Transverse colon (tissue), 4 donors: ENCODE results near the gene RARA. TPM values are rescaled to one million over a fixed set of nuclear protein-coding genes. Genes with fewer than 3 reads are reported as not detected.

Source experiments
- DNase-seq: peaks from one replicate; pipeline ENCODE4 v3.0.0-alpha.2; 2019
- H3K27ac ChIP-seq, 4 donors: fragments of 200-600 bp; sonication (generic); 2 replicates each; pipeline ENCODE4 v1.5.1; 2016 to 2018; ENCODE audit warnings: inconsistent platforms in 4 of 4
- H3K27me3 ChIP-seq: fragments of 200-600 bp; sonication (generic); 2 replicates; pipeline ENCODE4 v1.5.1; 2017; ENCODE audit warnings: inconsistent platforms
- H3K36me3 ChIP-seq, 4 donors: fragments of 200-600 bp; sonication (generic); 2 replicates each; pipeline ENCODE4 v1.5.1; 2017 to 2019; ENCODE audit warnings: inconsistent platforms in 4 of 4
- H3K4me1 ChIP-seq, 4 donors: fragments of 200-600 bp; sonication (generic); 2 replicates each; pipeline ENCODE4 v1.5.1; 2017 to 2020; ENCODE audit warnings: inconsistent platforms in 4 of 4
- H3K4me3 ChIP-seq, 4 donors: fragments of 200-600 bp; sonication (generic); 1 replicate in 1 of 4; 2 replicates in 3 of 4; pipeline versions ENCODE4 v1.5.1 to v1.6.1; 2017 to 2019; ENCODE audit warnings: inconsistent platforms in 4 of 4
- H3K9me3 ChIP-seq, 2 donors: fragments of 200-600 bp; sonication (generic); 2 replicates each; pipeline ENCODE4 v1.5.1; 2017 to 2019; ENCODE audit warnings: inconsistent platforms in 2 of 2
- CTCF ChIP-seq, 5 experiments: fragments of 200-600 bp in 3 of 5; fragments of 450-650 bp in 2 of 5; sonication (generic) in 3 of 5; IDR thresholded peaks; 1 replicate in 2 of 5; 2 replicates in 3 of 5; pipeline ENCODE4 v1.5.1; 2016 to 2017; ENCODE audit warnings: antibody characterized with exemption in 5 of 5, inconsistent platforms in 3 of 5, mild to moderate bottlenecking in 2 of 5, moderate library complexity in 1 of 5
- EP300 ChIP-seq: sonication (generic); formaldehyde crosslinking; IDR thresholded peaks from one replicate; pipeline ENCODE4 v1.6.1; 2017; ENCODE audit warnings: antibody characterized with exemption, low read depth
- POLR2A ChIP-seq: fragments of 450-650 bp; IDR thresholded peaks from one replicate; pipeline ENCODE4 v1.6.1; 2016; ENCODE audit warnings: antibody characterized with exemption, mild to moderate bottlenecking, moderate library complexity
- POLR2AphosphoS5 ChIP-seq, 3 donors: sonication (generic); formaldehyde crosslinking; IDR thresholded peaks; one replicate each; pipeline ENCODE4 v1.6.1; 2016; ENCODE audit warnings: antibody characterized with exemption in 3 of 3
- WGBS, 2 donors: methylation state at CpG; one replicate each; pipeline ENCODE4 v1.1.5; 2018; ENCODE audit warnings: low coverage in 1 of 2; 5-methylcytosine and 5-hydroxymethylcytosine counted together
- in situ Hi-C, 4 donors: fragments of 200-750 bp; cut with MboI; loops; one replicate each; pipeline versions ENCODE4 v1.15.0 to v1.15.1; 2017; ENCODE audit warnings: low sequenced_read_pairs in 3 of 4, low pct_ligation_motif_present in 1 of 4, low pct_unique_long_range_greater_than_20kb in 1 of 4
- intact Hi-C: fragments of 100-400 bp; cut with DNase I; formaldehyde crosslinking; loops from one replicate; pipeline ENCODE4 v1.15.1; 2023; ENCODE audit warnings: low total_unique reads
- total RNA-seq, 4 donors: library from RNA; depleted of rRNA; stranded (reverse); fragments of >200 nt; gene quantifications; one replicate each; pipeline ENCODE4 v1.1.0, GENCODE V29; 2016

The RARA gene
- total RNA-seq, 4 donors from 2014 or later = 23.5 to 110 (median 49.1) TPM

DNA sequence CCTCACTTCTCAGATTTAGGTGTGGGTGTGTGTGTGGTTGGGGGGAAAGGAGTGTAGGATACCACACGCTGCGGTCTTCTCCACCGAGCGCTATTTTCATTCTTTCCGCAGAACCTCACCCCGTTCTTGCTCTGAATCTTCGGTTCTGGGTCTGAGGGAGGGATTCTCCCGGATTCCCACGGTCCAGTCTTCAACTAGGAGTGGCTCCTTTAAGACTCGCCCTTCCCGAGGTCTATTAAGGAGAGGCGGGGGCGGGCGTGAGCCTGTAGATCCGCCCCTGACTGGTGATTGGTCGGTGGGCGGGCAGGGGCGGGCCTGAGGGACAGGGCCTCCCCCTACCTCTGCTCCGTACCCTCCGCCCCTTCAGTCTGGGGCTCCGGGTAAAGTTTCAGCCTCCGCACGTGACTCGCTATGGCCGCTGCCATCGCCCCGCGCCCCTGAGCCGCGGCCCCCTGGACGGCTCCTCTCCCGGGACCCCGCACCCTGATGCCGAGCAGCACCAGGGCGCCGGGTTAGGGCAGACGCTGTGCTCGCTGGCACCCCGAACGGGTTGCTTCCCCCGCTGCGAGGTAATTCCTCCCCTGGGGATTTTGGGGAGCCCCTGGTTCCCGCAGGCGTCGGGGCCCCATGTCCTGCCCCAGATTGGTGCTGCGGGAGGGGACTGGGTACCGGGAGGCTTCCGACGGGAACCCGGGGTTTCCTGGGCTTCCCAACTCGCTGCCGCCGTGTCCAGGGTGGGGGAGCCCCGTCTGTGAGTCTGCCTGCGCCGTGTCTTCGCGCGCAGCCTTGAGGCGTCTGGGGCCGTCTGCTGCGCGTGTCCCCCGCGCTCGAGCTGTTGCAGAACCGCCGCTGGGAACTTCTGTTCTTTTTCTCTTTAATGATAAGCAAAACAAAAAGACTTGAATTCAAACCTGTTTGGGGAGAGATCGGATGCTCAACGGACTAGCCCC, 9.2 kb downstream of the RARA start:
- H3K4me3 ChIP-seq = peak overlapping the region; percentile 77 to 92 (median 82)
- WGBS, 2 donors = 0 to 1% methylated on average over 2 to 69 of the region's 70 CpGs
- intact Hi-C loops (no loop called here), in situ Hi-C loops (no loop called here)
- H3K27ac ChIP-seq = peak overlapping the region; percentile 91 to 96 (median 92)
- no peaks in the 10 kb centered on the region for H3K36me3 ChIP-seq
- TF ChIP-seq POLR2AphosphoS5 (IDR thresholded peaks at IDR 0.05) (peak; percentile 86 to 90 (median 87)), EP300 (no peak), POLR2A (peak; percentile 69), CTCF (IDR thresholded peaks at IDR 0.05) (peak in 1 of 5 experiments; percentile 22)
- no peaks in the 10 kb centered on the region for H3K9me3 ChIP-seq
- H3K27me3 ChIP-seq = no peaks in the 10 kb centered on the region
- DNase-seq = peak; percentile 97
- peaks cover 71 to 88% (median 80%) of the 10 kb centered on the region in 4 donors for H3K4me1 ChIP-seq

DNA sequence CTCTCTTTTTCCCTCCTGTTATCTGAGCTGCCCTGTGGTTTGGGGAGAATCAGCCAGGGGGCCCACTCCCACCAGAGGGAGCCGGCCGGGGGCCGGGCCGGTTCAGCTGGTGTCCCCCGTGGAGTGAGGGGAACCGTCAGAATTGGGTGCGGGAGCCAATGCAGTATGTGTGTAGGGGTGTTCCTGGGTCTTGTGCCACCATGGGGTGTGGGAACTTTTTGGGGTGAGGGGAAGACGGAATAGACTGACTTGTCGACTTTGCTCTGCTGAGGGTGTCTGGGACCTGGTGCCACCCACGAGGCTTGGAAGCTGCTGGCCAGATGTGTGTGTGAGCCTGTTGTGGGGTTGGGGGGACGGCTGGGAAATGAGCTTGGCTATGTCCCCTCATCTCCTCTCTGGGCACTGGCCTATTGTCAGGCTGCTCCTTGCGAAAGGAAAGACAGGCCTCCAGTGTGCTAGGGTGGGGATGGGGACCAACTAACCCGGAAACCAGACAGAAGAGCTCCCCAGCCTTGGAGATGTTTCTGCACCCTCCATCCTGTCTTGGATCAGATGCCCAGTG, 9.9 kb downstream of the RARA start:
- Histone ChIP-seq H3K36me3 (no peaks in the 10 kb centered on the region), H3K27ac (peak overlapping the region; percentile 91 to 96 (median 92)), H3K4me3 (peak overlapping the region; percentile 77 to 92 (median 82)), H3K9me3 (no peaks in the 10 kb centered on the region), H3K4me1 (peaks cover 76 to 93% (median 87%) of the 10 kb centered on the region in 4 donors), H3K27me3 (no peaks in the 10 kb centered on the region)
- no peak for TF ChIP-seq EP300
- peak in 3 of 5 experiments; percentile 10 to 24 (median 12) for TF ChIP-seq CTCF (IDR thresholded peaks at IDR 0.05)
- no peak for TF ChIP-seq POLR2AphosphoS5 (IDR thresholded peaks at IDR 0.05)
- no peak for TF ChIP-seq POLR2A
- in situ Hi-C loops = no loop called here
- no peak for DNase-seq
- WGBS, 2 donors = 2% methylated on average over 12 of the region's 13 CpGs; no CpG with 5 or more reads in 1 of the 2 donors
- intact Hi-C loops = no loop called here

DNA sequence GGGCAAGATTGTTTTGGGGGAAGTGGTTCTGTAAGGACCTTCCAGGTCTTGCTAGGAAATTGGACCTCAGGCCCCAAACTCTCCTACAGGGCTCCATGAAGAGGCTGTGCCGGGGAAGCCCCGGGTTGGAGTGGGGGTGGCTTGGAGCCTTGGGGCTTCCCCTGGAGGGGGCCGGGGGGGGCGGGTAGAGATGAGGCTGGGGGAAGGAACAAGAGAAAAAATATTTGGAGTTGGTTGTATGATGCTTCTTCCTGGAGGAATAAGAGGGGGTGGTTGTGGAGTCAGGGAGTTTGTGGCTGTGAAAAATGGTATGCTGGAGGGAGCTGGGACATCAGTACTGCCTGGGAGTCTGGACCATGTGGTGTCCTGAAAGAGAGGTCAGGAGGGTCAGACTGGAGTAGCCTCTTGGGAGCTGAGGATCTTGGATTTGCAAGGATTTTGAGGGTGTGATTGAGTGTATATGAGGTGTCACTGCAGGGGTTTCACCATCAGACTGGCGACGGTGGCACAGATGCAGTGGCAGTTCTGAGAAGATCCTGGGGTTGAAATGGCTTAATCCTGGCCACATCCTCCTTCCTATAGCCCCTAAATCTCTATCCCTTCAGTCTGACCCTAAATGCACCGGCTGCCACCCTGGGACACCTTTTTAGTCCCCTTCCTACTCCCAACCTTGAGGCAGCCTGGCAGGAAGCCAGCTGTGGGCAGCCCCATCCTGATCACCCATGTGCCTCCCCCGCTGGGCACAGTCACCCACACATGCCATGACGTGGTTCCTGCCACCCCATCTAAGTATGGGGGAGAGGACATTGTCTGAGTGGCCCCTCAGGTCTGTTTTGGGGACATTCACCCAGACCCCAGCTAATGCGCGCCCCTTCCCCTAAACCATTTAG, 10.9 kb downstream of the RARA start:
- no peak for TF ChIP-seq POLR2A
- no peak for TF ChIP-seq CTCF (IDR thresholded peaks at IDR 0.05)
- no peak for TF ChIP-seq EP300
- no peak for TF ChIP-seq POLR2AphosphoS5 (IDR thresholded peaks at IDR 0.05)
- 57% methylated on average over 11 of the region's 11 CpGs; no CpG with 5 or more reads in 1 of the 2 donors for WGBS, 2 donors
- Histone ChIP-seq H3K4me3 (peak overlapping the region in 2 of 4 donors; percentile 15 to 85), H3K9me3 (no peaks in the 10 kb centered on the region), H3K27me3 (no peaks in the 10 kb centered on the region), H3K27ac (peak overlapping the region; percentile 91 to 96 (median 92)), H3K36me3 (no peaks in the 10 kb centered on the region), H3K4me1 (peaks cover 77 to 93% (median 89%) of the 10 kb centered on the region in 4 donors)
- in situ Hi-C loops = no loop called here
- DNase-seq = peak; percentile 75
- intact Hi-C loops = no loop called here
